Islet precursor cell (in vitro differentiated cells): ENCODE measurements around the gene MIB1.

Experiments
- DNase-seq: peaks from one replicate; pipeline ENCODE4 v3.0.0-alpha.2; 2018

The MIB1 gene

GRCh38 chr18:21900605-21901352 is 160.2 kb downstream of the MIB1 start:
- no peak for DNase-seq

- no peak for DNase-seq
Measured at GRCh38 chr18:21901423-21901945, 160.9 kb downstream of the MIB1 start.

- DNase-seq = no peak
Measured at GRCh38 chr18:21903709-21904108, 163.1 kb downstream of the MIB1 start.

DNA sequence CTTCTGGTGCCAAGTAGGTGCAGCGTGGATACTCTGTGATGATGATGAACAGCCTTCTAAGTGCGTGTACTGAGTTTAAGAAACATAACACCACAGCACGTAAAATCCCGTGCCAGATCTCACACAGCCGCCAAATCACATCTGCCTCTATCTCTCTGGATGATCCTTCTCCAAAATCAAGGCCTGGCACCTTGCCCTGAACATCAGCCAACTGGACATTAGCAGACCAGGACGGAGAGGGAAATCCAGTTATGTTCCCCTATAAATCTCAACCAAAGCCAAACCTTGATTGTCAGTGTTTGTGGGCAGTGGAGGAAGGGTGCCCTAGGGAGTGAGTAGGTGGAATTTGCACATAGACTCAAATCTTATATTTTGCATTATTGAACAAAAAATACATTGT is 164.3 kb downstream of the MIB1 start:
- DNase-seq = no peak

- DNase-seq = no peak
Measured at GRCh38 chr18:21907451-21907850, 166.9 kb downstream of the MIB1 start.

DNA sequence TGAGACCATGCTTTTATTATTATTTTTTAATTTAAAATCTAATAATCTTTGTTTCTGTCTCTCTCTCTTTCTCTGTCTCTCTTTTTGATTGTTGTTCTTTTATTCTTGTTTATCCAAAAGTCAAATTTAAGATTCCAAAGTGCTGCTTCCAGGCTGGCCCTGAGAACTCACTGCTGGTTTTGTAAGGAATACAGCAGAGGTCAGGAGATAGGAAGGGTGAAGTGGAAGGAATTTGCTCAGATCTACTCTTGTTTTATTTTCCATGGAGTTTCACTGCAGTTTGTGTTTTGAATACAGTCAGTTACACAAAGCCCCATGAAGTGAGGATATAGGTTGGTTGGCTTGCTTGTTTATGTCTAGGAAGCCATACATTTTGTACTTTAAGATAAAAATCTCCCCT is 168.1 kb downstream of the MIB1 start:
- no peak for DNase-seq

- DNase-seq = no peak
Measured at GRCh38 chr18:21910906-21911305, 170.3 kb downstream of the MIB1 start.

GRCh38 chr18:21911551-21911950 is 171.0 kb downstream of the MIB1 start:
- no peak for DNase-seq

DNA sequence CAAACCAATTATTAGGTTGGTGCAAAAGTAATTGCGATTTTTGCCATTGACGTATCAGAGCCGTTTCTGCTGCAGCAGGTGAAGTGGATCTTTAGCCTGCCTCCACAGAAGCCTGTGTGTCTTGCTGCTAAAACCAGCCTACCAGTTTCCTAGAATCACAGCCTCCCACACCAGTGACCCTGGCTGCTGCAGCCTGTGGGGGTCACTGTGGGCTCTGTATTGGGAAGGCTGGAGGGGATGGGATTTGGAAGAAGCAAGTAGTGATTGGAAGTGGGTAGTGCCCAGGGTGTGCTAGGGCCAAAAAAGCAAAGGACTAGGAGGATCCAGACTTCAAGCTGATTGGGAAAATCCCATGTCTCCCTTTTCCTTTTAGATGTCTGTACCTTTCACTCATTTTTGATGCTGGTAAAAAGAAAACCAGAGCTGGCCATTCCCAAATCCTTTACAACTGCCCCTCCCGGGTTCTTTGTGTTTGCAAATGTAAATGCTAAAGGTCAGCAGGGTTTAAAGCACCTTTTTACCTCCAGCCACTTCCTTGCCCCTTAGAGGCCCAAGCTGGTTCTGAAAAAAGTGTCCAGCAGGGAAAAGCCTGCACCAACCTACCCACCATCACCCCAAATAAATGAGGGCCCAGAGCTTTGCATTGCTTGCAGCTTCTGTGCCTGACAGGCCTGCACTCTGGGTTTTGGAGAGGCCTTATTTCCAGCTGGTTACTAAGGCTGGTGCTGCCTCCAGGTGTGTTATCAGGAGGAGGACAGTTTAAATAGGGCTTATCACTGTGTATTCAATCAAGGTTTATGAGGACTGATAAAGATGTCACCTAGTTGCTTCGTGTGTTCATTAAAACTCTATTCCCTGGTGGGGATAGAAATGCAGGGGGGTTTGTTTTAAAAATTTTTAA is 172.0 kb downstream of the MIB1 start:
- DNase-seq = peak; percentile 64

- DNase-seq = peak; percentile 63
Measured at GRCh38 chr18:21914739-21915319, 174.2 kb downstream of the MIB1 start.

GRCh38 chr18:21915546-21915945 is 175.0 kb downstream of the MIB1 start:
- DNase-seq = no peak

GRCh38 chr18:21916594-21916993 is 176.0 kb downstream of the MIB1 start:
- no peak for DNase-seq

- no peak for DNase-seq
Measured at GRCh38 chr18:21918693-21919092, 178.1 kb downstream of the MIB1 start.
